Esophagus (tissue), 2 donors: ENCODE results near the gene EFCAB9. TPM values are rescaled to one million over a fixed set of nuclear protein-coding genes. Genes with fewer than 3 reads are reported as not detected.
"Not testable (repeated sequence)": the region's sequence is repeated elsewhere in the genome, so short reads cannot be mapped to it uniquely, and the experiment has no call there.

Experiments
- H3K27ac ChIP-seq, 2 donors: one replicate each; pipeline ENCODE4 v1.5.1; 2013; ENCODE audit warnings: low read depth in 2 of 2, mild to moderate bottlenecking in 2 of 2, inconsistent platforms in 1 of 2, low read length in 1 of 2, moderate library complexity in 1 of 2
- H3K27me3 ChIP-seq, 2 donors: one replicate each; pipeline ENCODE4 v1.6.1; 2013; ENCODE audit warnings: low read length in 2 of 2, control low read depth in 1 of 2, mild to moderate bottlenecking in 1 of 2; ENCODE audit not compliant: insufficient read depth in 2 of 2, control insufficient read depth in 1 of 2
- H3K36me3 ChIP-seq, 2 donors: one replicate each; pipeline ENCODE4 v1.6.1; 2013; ENCODE audit warnings: low read length in 1 of 2; ENCODE audit not compliant: control insufficient read depth in 2 of 2, insufficient read depth in 2 of 2
- H3K4me1 ChIP-seq, 2 donors: one replicate each; pipeline ENCODE4 v1.6.1; 2013; ENCODE audit warnings: low read length in 1 of 2; ENCODE audit not compliant: control insufficient read depth in 2 of 2, insufficient read depth in 2 of 2
- H3K4me3 ChIP-seq, 2 donors: one replicate each; pipeline ENCODE4 v1.5.1; 2013; ENCODE audit warnings: low read length in 2 of 2, mild to moderate bottlenecking in 2 of 2, low read depth in 1 of 2, moderate library complexity in 1 of 2
- H3K9me3 ChIP-seq, 2 donors: one replicate each; pipeline ENCODE4 v1.6.1; 2013; ENCODE audit warnings: mild to moderate bottlenecking in 2 of 2, low read depth in 1 of 2, low read length in 1 of 2, moderate library complexity in 1 of 2; ENCODE audit not compliant: control insufficient read depth in 2 of 2, insufficient read depth in 1 of 2
- WGBS, 2 donors: extraction: QIAGEN DNeasy Blood & Tissue Kit; methylation state at CpG; one replicate each; pipeline ENCODE4 v1.1.7; 2013; 5-methylcytosine and 5-hydroxymethylcytosine counted together
- polyA plus RNA-seq, 2 donors: library from polyadenylated mRNA; stranded (reverse); fragments of 200-250 nt; gene quantifications; one replicate each; pipeline ENCODE4 v1.2.3, GENCODE V29; 2013
- donor health status: healthy with polysubstance abuse.
- donor health status: Bipolar disorder and iron deficiency.

The EFCAB9 gene
- polyA plus RNA-seq = not detected

DNA sequence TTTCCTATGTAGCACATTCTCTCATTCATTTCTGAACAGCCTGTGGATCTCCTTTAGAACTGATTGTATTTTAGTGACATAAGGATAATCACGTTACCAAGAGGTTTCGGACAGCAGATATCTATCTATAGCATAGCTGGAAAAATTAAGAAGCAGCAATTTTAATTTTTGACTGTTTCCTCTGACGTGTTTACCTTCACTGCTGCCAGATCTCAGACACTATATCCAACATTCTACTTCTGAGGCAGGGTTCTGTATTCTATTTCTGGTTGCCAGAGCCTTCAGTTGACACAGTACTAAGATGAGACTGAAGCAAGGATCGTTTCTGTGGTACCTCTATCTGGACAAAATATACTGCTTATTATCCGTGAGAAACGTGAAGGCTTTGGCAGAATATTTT, at the start of gene EFCAB9:
Gene EFCAB9 (plus strand): TSS at position 301 of the 400 bp plus-strand sequence. CDS start 1 bp downstream, at position 302.
- 74 to 79% methylated on average over 6 of the region's 6 CpGs for WGBS, 2 donors

GRCh38 chr5:172144291-172144815, 49.6 kb upstream of the EFCAB9 start:
- H3K36me3 ChIP-seq = peaks cover 0 to 3% of the 10 kb centered on the region in 2 donors
- 63 to 70% methylated on average over 10 of the region's 10 CpGs for WGBS, 2 donors
- peaks cover 3 to 7% of the 10 kb centered on the region in 2 donors for H3K4me1 ChIP-seq
- no peaks in the 10 kb centered on the region for H3K9me3 ChIP-seq
- no peaks in the 10 kb centered on the region for H3K27me3 ChIP-seq
- H3K4me3 ChIP-seq = no peak overlapping the region
- H3K27ac ChIP-seq = no peak overlapping the region

More for the DNA sequence above, at the start of gene EFCAB9:
- Histone ChIP-seq H3K4me3 (no peak within 1 kb of the TSS), H3K9me3 (peaks cover 0 to 3% of the 10 kb centered on the region in 2 donors), H3K27me3 (peaks cover 0 to 2% of the 10 kb centered on the region in 2 donors), H3K27ac (no peak within 1 kb of the TSS), H3K36me3 (no peaks in the 10 kb centered on the region), H3K4me1 (no peaks in the 10 kb centered on the region)

DNA sequence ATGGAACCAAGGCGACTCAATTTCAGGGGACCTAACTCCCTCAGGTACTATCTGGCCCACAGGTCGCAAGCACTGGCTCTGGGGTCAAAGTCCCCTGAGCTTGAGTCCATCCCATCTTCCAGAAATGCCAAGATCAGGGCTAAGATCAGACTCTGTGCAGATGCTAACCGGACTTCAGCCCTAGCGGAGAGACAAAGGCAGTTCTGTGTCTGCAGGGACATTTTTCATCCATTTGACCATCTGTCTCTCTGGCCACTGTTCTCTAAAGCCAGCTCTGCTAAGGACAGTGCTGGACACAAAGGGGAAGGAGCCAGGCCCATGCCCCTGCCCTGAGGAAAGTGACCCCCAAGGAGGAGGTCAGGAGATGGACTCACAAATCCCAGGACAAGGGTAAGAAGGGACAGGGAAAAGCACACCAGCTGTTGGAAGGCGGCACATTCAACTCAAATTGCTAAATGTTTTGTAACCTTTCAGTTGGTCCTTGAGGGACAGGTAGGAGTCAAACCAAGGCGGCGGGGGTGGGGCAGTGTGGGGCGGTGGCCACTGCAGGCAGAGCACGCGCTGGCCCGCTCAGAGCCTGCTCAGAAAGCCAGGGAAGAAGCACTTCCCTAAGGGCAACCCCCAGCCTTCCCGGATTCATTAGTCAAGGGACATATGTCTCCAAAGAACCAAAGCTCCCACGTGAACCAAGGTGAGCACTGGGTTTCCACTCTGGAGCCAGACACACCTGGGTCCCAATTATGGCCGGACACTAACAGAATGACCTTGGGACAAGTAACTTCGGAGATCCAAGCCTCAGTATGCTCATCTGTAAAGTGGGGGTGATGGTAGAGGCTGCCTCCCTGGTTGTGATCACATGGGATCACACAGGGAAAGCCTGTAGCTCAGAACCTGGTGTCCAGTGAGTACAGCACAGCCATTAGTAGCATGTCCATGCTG, 48.8 kb upstream of the EFCAB9 start:
- H3K27ac ChIP-seq = no peak overlapping the region
- peaks cover 0 to 3% of the 10 kb centered on the region in 2 donors for H3K36me3 ChIP-seq
- no peaks in the 10 kb centered on the region for H3K27me3 ChIP-seq
- peaks cover 3 to 7% of the 10 kb centered on the region in 2 donors for H3K4me1 ChIP-seq
- WGBS, 2 donors = 88 to 89% methylated on average over 15 of the region's 15 CpGs
- no peaks in the 10 kb centered on the region for H3K9me3 ChIP-seq
- H3K4me3 ChIP-seq = no peak overlapping the region

DNA sequence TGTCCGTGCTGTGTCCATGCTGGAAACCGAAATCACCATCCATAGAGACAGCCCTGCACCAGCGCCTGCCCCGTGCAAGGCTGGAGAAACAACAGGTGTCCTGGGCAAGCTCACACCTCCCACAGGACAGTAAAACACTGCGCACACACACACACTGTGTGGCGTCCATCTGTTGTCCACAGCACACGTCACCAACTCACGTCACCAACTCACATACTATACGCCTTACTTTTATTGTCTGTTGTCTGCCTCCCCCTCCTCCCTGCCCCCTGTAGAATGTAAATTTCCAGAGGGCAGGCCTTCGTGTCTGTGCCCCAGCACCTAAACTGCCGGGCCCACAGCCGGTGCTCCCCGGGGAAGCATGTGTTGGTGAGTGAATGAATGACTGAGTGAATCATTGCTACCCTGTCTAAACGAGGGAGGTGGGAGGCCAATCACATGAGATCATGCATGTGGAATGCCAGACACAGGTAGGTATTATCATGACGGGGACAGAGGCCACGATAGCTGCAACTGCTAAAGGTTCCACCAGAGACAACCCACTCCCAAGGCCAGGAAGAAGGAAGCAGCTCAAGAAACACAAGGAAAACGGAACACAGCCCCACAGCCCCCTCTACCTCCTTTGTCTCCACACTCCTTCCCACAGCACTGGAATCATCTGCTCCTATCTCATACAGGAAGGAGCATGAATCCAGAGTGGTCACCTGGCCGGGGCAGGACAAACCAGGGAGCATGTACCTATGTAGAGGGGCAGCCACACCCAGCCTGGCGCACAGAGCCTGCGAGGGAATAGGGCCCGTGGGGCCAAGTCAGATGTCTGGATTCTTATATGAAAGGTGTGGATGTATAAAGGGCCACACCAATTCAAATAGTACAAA, 47.9 kb upstream of the EFCAB9 start:
- H3K27ac ChIP-seq = no peak overlapping the region
- no peaks in the 10 kb centered on the region for H3K27me3 ChIP-seq
- H3K4me1 ChIP-seq = peaks cover 3 to 12% of the 10 kb centered on the region in 2 donors
- no peaks in the 10 kb centered on the region for H3K9me3 ChIP-seq
- no peak overlapping the region for H3K4me3 ChIP-seq
- peaks cover 0 to 3% of the 10 kb centered on the region in 2 donors for H3K36me3 ChIP-seq
- 82 to 85% methylated on average over 21 of the region's 21 CpGs for WGBS, 2 donors

GRCh38 chr5:172146748-172147092, 47.3 kb upstream of the EFCAB9 start:
- WGBS, 2 donors = 90% methylated on average over 9 of the region's 9 CpGs
- Histone ChIP-seq H3K27me3 (no peaks in the 10 kb centered on the region), H3K9me3 (no peaks in the 10 kb centered on the region), H3K27ac (no peak overlapping the region), H3K4me3 (no peak overlapping the region), H3K36me3 (peaks cover 0 to 3% of the 10 kb centered on the region in 2 donors), H3K4me1 (peaks cover 3 to 12% of the 10 kb centered on the region in 2 donors)

GRCh38 chr5:172147857-172148256, 46.1 kb upstream of the EFCAB9 start:
- Histone ChIP-seq H3K4me1 (peaks cover 3 to 12% of the 10 kb centered on the region in 2 donors), H3K36me3 (peaks cover 0 to 3% of the 10 kb centered on the region in 2 donors), H3K9me3 (no peaks in the 10 kb centered on the region), H3K27ac (no peak overlapping the region), H3K27me3 (no peaks in the 10 kb centered on the region), H3K4me3 (no peak overlapping the region)
- WGBS, 2 donors = 84 to 87% methylated on average over 10 of the region's 10 CpGs

- WGBS, 2 donors = 87 to 91% methylated on average over 9 of the region's 9 CpGs
- Histone ChIP-seq H3K36me3 (peaks cover 0 to 3% of the 10 kb centered on the region in 2 donors), H3K9me3 (no peaks in the 10 kb centered on the region), H3K4me3 (no peak overlapping the region), H3K4me1 (peaks cover 3 to 12% of the 10 kb centered on the region in 2 donors), H3K27ac (no peak overlapping the region), H3K27me3 (no peaks in the 10 kb centered on the region)
Measured at GRCh38 chr5:172148381-172148780, 45.6 kb upstream of the EFCAB9 start.

- peaks cover 0 to 3% of the 10 kb centered on the region in 2 donors for H3K36me3 ChIP-seq
- H3K27ac ChIP-seq = no peak overlapping the region
- H3K4me3 ChIP-seq = no peak overlapping the region
- peaks cover 3 to 12% of the 10 kb centered on the region in 2 donors for H3K4me1 ChIP-seq
- WGBS, 2 donors = 89 to 92% methylated on average over 3 of the region's 3 CpGs
- H3K9me3 ChIP-seq = no peaks in the 10 kb centered on the region
- no peaks in the 10 kb centered on the region for H3K27me3 ChIP-seq
Measured at GRCh38 chr5:172149073-172149472, 44.9 kb upstream of the EFCAB9 start.

GRCh38 chr5:172149481-172149880, 44.5 kb upstream of the EFCAB9 start:
- H3K27me3 ChIP-seq, H3K36me3 ChIP-seq, H3K27ac ChIP-seq, H3K9me3 ChIP-seq, H3K4me3 ChIP-seq: not testable (repeated sequence)
- H3K4me1 ChIP-seq = peaks cover 3 to 11% of the 10 kb centered on the region in 2 donors
- WGBS, 2 donors = 89 to 93% methylated on average over 11 of the region's 11 CpGs
